K562 (cell line): ENCODE results near the gene CD52. TPM values are rescaled to one million over a fixed set of nuclear protein-coding genes. Genes with fewer than 3 reads are reported as not detected.

Experiments
- BRF1 ChIP-seq: IDR thresholded peaks from 3 replicates; pipeline ENCODE4 v1.6.1; 2011; ENCODE audit warnings: borderline replicate concordance, mild to moderate bottlenecking; ENCODE audit not compliant: insufficient read length; ENCODE audit errors: extremely low read depth
- FOXK2 ChIP-seq, 2 experiments: fragments of 450-650 bp; IDR thresholded peaks in 1 of 2; conservative IDR thresholded peaks in 1 of 2; 2 replicates each; pipeline ENCODE4 v1.6.1; 2016; ENCODE audit warnings: low read depth in 2 of 2, mild to moderate bottlenecking in 1 of 2
- RAD51 ChIP-seq: fragments of 450-650 bp; IDR thresholded peaks from 2 replicates; pipeline ENCODE4 v1.7.1; 2016; ENCODE audit warnings: low read depth, mild to moderate bottlenecking, borderline replicate concordance
- RCOR1 ChIP-seq, 2 experiments: IDR thresholded peaks; 2 replicates each; pipeline ENCODE4 v1.6.1; 2012; ENCODE audit warnings: low read depth in 2 of 2, low read length in 2 of 2, borderline replicate concordance in 1 of 2, improper control_type of control experiment in 1 of 2
- SOX6 ChIP-seq: fragments of 450-650 bp; IDR thresholded peaks from 2 replicates; pipeline ENCODE4 v1.6.1; 2014; ENCODE audit warnings: mild to moderate bottlenecking
- TRIM25 ChIP-seq: fragments of 450-650 bp; IDR thresholded peaks from 2 replicates; pipeline ENCODE4 v1.7.0; 2016; ENCODE audit warnings: borderline replicate concordance
- ZNF239 ChIP-seq: fragments of 250-450 bp; sonication (Bioruptor Pico); IDR thresholded peaks from 2 replicates; pipeline ENCODE4 v1.4.0; 2020; ENCODE audit warnings: mild to moderate bottlenecking
- polyA plus RNA-seq, 8 experiments: library from polyadenylated mRNA; depleted of rRNA in 4 of 8; stranded (reverse) in 5 of 8; unstranded in 3 of 8; fragments of >200 nt; fragmentation: Nextera tagmentation in 2 of 8; fragmentation: Illumina TruSeq in 1 of 8; extraction: Ambion mirVana in 2 of 8; extraction: Trizol in 1 of 8; gene quantifications; 2 replicates each; pipeline versions ENCODE4 v1.2.1 to v1.2.3, GENCODE V29; 2011 to 2014; ENCODE audit warnings: inconsistent platforms in 1 of 8, missing spikeins in 1 of 8
- total RNA-seq, 7 experiments: library from RNA; depleted of rRNA in 6 of 7; stranded (reverse); fragments of >200 nt in 6 of 7; fragmentation: Illumina TruSeq in 2 of 7; extraction: Trizol in 2 of 7; gene quantifications; 2 replicates each; pipeline versions ENCODE4 v1.2.1 to v1.2.3, GENCODE V29; 2011 to 2021; ENCODE audit warnings: low replicate concordance in 1 of 7
- TF ChIP-seq, protein P1 (sequence below): fragments of 150-350 bp; IDR thresholded peaks from 2 replicates; pipeline ENCODE4 v1.6.1; 2014; ENCODE audit warnings: low read depth, mild to moderate bottlenecking, low read length, borderline replicate concordance
- TF ChIP-seq, protein P2 (sequence below): fragments of 200-800 bp; sonication (Bioruptor generic); IDR thresholded peaks from 2 replicates; pipeline ENCODE4 v1.6.1; 2017; ENCODE audit warnings: missing genetic modification characterization, missing compliant biosample characterization
- TF ChIP-seq, protein P3 (sequence below), 2 experiments: fragments of 450-650 bp; IDR thresholded peaks; 2 replicates each; pipeline ENCODE4 v1.6.1; 2016; ENCODE audit warnings: mild to moderate bottlenecking in 2 of 2, borderline replicate concordance in 1 of 2, low read depth in 1 of 2, moderate library complexity in 1 of 2

The CD52 gene
- total and polyA plus RNA-seq, 9 of the 15 experiments (the other 6 are each of a cell fraction or from before 2014, with no cell fraction given) = 34.9 to 488 (median 173) TPM

DNA sequence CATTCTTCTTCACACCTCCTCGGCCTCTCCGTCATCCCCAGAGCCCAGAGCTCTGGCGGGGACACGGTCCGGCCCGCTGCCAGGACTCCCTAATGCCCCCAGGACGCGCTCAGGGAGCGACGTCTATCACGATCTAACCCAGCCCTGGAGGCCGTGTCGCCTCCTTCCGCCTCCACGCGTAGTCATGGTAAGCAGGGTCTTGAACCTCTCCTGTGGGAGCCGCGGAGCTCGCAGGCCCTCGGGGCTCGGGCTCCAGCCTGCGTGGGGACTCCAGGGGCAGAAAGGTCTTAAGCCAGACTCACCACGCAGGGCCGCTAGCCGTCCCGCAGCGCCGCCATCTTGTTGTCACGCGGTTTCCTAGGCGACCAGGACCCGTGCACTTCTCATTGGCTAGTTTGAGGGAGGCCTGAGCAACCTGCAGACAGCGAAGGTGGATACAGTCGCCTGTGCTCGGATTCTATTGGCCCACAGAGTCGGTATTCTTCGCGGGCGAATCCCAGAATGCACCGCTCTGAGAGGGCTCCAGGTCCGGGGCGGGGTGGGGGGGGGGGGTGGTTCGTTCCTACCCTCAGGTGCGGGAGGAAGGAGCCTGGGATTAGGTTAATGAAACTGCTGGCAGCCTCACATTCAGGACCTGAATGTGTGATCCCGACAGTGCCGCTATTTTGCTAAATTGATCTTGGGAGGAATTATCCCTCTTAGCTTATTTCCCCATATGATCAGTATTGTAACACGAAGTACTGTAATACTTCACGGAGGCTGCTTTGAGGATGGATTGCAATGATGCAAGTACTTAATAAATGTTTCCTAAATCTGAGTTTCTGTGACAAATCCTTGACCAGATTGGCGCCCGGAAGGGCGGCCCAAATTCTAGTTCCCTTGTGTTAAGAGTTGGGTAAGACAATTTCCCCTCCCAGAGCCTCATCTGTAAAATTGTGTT, 11.2 kb upstream of the CD52 start, which contains the start of gene UBXN11 (continued):
- TF ChIP-seq, protein P1, sequence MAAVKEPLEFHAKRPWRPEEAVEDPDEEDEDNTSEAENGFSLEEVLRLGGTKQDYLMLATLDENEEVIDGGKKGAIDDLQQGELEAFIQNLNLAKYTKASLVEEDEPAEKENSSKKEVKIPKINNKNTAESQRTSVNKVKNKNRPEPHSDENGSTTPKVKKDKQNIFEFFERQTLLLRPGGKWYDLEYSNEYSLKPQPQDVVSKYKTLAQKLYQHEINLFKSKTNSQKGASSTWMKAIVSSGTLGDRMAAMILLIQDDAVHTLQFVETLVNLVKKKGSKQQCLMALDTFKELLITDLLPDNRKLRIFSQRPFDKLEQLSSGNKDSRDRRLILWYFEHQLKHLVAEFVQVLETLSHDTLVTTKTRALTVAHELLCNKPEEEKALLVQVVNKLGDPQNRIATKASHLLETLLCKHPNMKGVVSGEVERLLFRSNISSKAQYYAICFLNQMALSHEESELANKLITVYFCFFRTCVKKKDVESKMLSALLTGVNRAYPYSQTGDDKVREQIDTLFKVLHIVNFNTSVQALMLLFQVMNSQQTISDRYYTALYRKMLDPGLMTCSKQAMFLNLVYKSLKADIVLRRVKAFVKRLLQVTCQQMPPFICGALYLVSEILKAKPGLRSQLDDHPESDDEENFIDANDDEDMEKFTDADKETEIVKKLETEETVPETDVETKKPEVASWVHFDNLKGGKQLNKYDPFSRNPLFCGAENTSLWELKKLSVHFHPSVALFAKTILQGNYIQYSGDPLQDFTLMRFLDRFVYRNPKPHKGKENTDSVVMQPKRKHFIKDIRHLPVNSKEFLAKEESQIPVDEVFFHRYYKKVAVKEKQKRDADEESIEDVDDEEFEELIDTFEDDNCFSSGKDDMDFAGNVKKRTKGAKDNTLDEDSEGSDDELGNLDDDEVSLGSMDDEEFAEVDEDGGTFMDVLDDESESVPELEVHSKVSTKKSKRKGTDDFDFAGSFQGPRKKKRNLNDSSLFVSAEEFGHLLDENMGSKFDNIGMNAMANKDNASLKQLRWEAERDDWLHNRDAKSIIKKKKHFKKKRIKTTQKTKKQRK = no peak
- TF ChIP-seq TRIM25 (no peak), SOX6 (no peak), ZNF239 (CRISPR knock-in tag) (no peak), FOXK2 (conservative IDR thresholded peaks at IDR 0.05 in 1 of 2, IDR thresholded peaks at IDR 0.05 in 1 of 2; ENCODE audit: low read depth in 2 of 2) (peak; percentile 80 to 89), RCOR1 (IDR thresholded peaks at IDR 0.05; ENCODE audit: borderline replicate concordance in 1 of 2, low read depth in 2 of 2, low read length in 2 of 2) (no peak; a peak in 1 of 4 replicates), BRF1 (no peak), RAD51 (no peak)
- TF ChIP-seq, protein P2, sequence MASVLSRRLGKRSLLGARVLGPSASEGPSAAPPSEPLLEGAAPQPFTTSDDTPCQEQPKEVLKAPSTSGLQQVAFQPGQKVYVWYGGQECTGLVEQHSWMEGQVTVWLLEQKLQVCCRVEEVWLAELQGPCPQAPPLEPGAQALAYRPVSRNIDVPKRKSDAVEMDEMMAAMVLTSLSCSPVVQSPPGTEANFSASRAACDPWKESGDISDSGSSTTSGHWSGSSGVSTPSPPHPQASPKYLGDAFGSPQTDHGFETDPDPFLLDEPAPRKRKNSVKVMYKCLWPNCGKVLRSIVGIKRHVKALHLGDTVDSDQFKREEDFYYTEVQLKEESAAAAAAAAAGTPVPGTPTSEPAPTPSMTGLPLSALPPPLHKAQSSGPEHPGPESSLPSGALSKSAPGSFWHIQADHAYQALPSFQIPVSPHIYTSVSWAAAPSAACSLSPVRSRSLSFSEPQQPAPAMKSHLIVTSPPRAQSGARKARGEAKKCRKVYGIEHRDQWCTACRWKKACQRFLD (CRISPR knock-in tag) = no peak
- TF ChIP-seq, protein P3, sequence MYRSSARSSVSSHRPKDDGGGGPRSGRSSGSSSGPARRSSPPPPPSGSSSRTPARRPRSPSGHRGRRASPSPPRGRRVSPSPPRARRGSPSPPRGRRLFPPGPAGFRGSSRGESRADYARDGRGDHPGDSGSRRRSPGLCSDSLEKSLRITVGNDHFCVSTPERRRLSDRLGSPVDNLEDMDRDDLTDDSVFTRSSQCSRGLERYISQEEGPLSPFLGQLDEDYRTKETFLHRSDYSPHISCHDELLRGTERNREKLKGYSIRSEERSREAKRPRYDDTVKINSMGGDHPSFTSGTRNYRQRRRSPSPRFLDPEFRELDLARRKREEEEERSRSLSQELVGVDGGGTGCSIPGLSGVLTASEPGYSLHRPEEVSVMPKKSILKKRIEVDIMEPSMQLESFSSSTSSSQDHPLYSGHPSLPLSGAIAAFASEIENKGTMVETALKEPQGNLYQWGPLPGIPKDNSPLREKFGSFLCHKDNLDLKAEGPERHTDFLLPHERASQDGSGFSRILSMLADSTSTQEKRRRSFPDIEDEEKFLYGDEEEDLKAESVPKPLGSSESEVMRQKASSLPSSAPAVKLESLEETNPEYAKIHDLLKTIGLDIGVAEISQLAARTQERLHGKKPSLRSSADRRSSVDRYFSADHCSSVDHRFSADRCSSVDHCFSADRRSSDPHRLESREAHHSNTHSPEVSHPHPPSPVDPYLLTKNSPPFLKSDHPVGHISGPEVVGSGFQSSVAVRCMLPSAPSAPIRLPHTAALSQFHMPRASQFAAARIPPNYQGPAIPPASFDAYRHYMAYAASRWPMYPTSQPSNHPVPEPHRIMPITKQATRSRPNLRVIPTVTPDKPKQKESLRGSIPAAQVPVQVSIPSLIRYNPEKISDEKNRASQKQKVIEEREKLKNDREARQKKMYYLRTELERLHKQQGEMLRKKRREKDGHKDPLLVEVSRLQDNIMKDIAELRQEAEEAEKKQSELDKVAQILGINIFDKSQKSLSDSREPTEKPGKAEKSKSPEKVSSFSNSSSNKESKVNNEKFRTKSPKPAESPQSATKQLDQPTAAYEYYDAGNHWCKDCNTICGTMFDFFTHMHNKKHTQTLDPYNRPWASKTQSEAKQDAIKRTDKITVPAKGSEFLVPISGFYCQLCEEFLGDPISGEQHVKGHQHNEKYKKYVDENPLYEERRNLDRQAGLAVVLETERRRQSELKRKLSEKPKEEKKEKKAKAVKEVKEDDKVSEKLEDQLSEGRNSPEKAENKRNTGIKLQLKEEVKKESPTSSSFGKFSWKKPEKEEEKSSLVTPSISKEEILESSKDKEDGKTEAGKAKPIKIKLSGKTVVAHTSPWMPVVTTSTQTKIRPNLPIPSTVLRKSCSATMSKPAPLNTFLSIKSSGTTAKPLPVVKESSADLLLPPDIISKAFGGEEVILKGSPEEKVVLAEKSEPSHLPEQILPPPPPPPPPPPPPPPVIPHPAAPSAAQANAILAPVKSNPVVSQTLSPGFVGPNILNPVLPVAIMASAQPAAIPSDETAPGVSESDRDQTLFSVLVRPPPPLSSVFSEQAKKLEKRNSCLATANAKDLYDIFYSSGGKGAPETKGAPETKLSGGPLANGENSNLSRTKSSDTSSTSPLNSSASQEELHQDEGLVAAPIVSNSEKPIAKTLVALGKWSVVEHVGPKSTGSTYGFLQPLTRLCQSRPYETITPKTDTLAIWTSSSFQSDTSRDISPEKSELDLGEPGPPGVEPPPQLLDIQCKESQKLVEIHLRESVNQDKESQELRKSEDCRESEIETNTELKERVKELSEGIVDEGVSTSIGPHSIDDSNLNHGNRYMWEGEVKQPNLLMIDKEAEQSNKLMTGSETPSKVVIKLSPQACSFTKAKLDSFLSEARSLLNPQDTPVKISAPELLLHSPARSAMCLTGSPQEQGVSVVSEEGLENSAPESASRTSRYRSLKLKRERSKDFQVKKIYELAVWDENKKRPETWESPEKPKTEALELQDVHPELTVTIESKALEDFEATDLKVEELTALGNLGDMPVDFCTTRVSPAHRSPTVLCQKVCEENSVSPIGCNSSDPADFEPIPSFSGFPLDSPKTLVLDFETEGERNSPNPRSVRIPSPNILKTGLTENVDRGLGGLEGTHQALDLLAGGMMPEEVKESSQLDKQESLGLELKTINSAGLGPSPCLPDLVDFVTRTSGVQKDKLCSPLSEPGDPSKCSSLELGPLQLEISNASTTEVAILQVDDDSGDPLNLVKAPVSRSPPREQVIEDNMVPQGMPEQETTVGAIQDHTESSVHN (IDR thresholded peaks at IDR 0.05; ENCODE audit: borderline replicate concordance in 1 of 2, low read depth in 1 of 2) = no peak
